ENCODE results near the gene S100PBP.

S100PBP gene

GRCh38 chr1:32891630-32892029 is 74.2 kb downstream of the S100PBP start:
- no peak overlapping the region for H2AFZ ChIP-seq (ENCODE audit: low read depth, low read length)
- H3K27ac ChIP-seq (ENCODE audit: low read length) = no peak overlapping the region
- H3K27me3 ChIP-seq (ENCODE audit: low read depth, low read length) = no peaks in the 10 kb centered on the region
- H3K9me3 ChIP-seq (ENCODE audit: insufficient read depth, low read length) = no peaks in the 10 kb centered on the region
- no peaks in the 10 kb centered on the region for H4K20me1 ChIP-seq (ENCODE audit: insufficient read depth, low read length)
- H3K79me2 ChIP-seq (ENCODE audit: low read length) = no peaks in the 10 kb centered on the region
- H3K9ac ChIP-seq (ENCODE audit: low read length) = no peak overlapping the region
- no peak overlapping the region for H3K4me3 ChIP-seq (ENCODE audit: low read length)
- no peak overlapping the region for H3K4me2 ChIP-seq (ENCODE audit: low read length)
- H3K4me1 ChIP-seq (ENCODE audit: low read length) = no peaks in the 10 kb centered on the region
- no peak for TF ChIP-seq EZH2phosphoT487 (IDR thresholded peaks at IDR 0.05; ENCODE audit: low read depth)
- TF ChIP-seq, protein P1, sequence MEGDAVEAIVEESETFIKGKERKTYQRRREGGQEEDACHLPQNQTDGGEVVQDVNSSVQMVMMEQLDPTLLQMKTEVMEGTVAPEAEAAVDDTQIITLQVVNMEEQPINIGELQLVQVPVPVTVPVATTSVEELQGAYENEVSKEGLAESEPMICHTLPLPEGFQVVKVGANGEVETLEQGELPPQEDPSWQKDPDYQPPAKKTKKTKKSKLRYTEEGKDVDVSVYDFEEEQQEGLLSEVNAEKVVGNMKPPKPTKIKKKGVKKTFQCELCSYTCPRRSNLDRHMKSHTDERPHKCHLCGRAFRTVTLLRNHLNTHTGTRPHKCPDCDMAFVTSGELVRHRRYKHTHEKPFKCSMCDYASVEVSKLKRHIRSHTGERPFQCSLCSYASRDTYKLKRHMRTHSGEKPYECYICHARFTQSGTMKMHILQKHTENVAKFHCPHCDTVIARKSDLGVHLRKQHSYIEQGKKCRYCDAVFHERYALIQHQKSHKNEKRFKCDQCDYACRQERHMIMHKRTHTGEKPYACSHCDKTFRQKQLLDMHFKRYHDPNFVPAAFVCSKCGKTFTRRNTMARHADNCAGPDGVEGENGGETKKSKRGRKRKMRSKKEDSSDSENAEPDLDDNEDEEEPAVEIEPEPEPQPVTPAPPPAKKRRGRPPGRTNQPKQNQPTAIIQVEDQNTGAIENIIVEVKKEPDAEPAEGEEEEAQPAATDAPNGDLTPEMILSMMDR (IDR thresholded peaks at IDR 0.05; ENCODE audit: low read depth, low read length) = no peak
- H3K36me3 ChIP-seq (replicated peaks; ENCODE audit: low read depth, low read length) = no peaks in the 10 kb centered on the region

DNA sequence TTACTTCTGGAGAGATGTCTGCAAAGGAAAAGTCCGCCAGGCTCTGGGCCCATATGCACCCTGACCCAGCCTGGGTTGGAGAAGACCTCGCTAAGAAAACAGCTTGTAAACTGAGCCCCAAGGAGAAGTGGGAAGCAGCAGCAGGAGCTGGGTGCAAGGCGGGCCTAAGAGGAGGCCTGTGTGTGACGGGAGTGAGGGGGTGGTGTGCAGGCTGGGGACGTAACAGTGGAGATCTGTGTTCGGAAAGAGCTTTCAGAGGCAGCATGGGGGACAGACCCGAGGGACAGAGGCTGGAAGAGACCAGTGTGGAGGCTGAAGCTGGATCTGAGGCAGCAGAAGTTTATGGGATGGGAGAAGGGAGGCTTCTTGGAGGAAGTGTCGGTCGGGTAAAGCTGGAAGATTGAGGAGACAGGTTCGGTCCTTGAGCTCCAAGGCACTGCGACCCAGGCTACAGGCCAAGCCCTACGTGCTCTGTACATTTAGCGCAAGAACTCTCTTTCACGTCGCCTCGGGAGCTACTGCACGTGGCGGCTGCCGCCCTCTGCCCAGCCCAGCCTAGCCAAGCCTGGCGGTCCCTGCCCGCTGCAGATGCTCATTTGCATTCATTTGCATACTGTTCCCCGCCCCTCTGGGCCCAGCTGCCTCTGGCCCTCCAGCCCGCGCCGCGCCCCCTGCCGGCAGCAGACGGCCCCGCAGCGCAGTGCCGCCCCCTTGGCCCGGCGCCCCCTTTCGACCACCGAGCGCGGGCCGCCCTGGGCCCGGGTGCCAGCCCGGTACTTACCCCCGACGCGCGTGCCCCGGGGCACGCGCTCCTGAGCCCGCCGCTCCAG is 75.1 kb downstream of the S100PBP start:
- H3K4me1 ChIP-seq (ENCODE audit: low read length) = no peaks in the 10 kb centered on the region
- H3K79me2 ChIP-seq (ENCODE audit: low read length) = no peaks in the 10 kb centered on the region
- no peaks in the 10 kb centered on the region for H4K20me1 ChIP-seq (ENCODE audit: insufficient read depth, low read length)
- H3K36me3 ChIP-seq (replicated peaks; ENCODE audit: low read depth, low read length) = no peaks in the 10 kb centered on the region
- TF ChIP-seq, protein P1 (IDR thresholded peaks at IDR 0.05; ENCODE audit: low read depth, low read length) = no peak
- no peak for TF ChIP-seq EZH2phosphoT487 (IDR thresholded peaks at IDR 0.05; ENCODE audit: low read depth)
- H3K9me3 ChIP-seq (ENCODE audit: insufficient read depth, low read length) = no peaks in the 10 kb centered on the region
- no peak overlapping the region for H3K4me2 ChIP-seq (ENCODE audit: low read length)
- H2AFZ ChIP-seq (ENCODE audit: low read depth, low read length) = no peak overlapping the region
- H3K27me3 ChIP-seq (ENCODE audit: low read depth, low read length) = no peaks in the 10 kb centered on the region
- H3K4me3 ChIP-seq (ENCODE audit: low read length) = no peak overlapping the region
- no peak overlapping the region for H3K27ac ChIP-seq (ENCODE audit: low read length)
- H3K9ac ChIP-seq (ENCODE audit: low read length) = no peak overlapping the region

GRCh38 chr1:32893198-32894018 is 76.0 kb downstream of the S100PBP start:
- Histone ChIP-seq H3K4me1 (ENCODE audit: low read length) (no peaks in the 10 kb centered on the region), H3K27ac (ENCODE audit: low read length) (no peak overlapping the region), H3K9me3 (ENCODE audit: insufficient read depth, low read length) (no peaks in the 10 kb centered on the region), H3K79me2 (ENCODE audit: low read length) (no peaks in the 10 kb centered on the region), H4K20me1 (ENCODE audit: insufficient read depth, low read length) (no peaks in the 10 kb centered on the region), H3K4me3 (ENCODE audit: low read length) (no peak overlapping the region), H3K36me3 (replicated peaks; ENCODE audit: low read depth, low read length) (no peaks in the 10 kb centered on the region), H3K27me3 (ENCODE audit: low read depth, low read length) (no peaks in the 10 kb centered on the region), H3K4me2 (ENCODE audit: low read length) (no peak overlapping the region), H3K9ac (ENCODE audit: low read length) (no peak overlapping the region), H2AFZ (ENCODE audit: low read depth, low read length) (no peak overlapping the region)
- no peak for TF ChIP-seq EZH2phosphoT487 (IDR thresholded peaks at IDR 0.05; ENCODE audit: low read depth)
- TF ChIP-seq, protein P1 (IDR thresholded peaks at IDR 0.05; ENCODE audit: low read depth, low read length) = no peak

GRCh38 chr1:32894019-32894600 is 76.7 kb downstream of the S100PBP start:
- Histone ChIP-seq H3K27me3 (ENCODE audit: low read depth, low read length) (no peaks in the 10 kb centered on the region), H3K36me3 (replicated peaks; ENCODE audit: low read depth, low read length) (no peaks in the 10 kb centered on the region), H3K9me3 (ENCODE audit: insufficient read depth, low read length) (no peaks in the 10 kb centered on the region), H3K4me3 (ENCODE audit: low read length) (no peak overlapping the region), H3K4me1 (ENCODE audit: low read length) (no peaks in the 10 kb centered on the region), H3K79me2 (ENCODE audit: low read length) (no peaks in the 10 kb centered on the region), H4K20me1 (ENCODE audit: insufficient read depth, low read length) (no peaks in the 10 kb centered on the region), H2AFZ (ENCODE audit: low read depth, low read length) (no peak overlapping the region), H3K4me2 (ENCODE audit: low read length) (no peak overlapping the region), H3K27ac (ENCODE audit: low read length) (no peak overlapping the region), H3K9ac (ENCODE audit: low read length) (no peak overlapping the region)
- TF ChIP-seq, protein P1 (IDR thresholded peaks at IDR 0.05; ENCODE audit: low read depth, low read length) = no peak
- no peak for TF ChIP-seq EZH2phosphoT487 (IDR thresholded peaks at IDR 0.05; ENCODE audit: low read depth)

All from OCI-LY3 (cell line).